ENCODE measurements around the gene DCLK2.

DCLK2 gene

GRCh38 chr4:150155391-150155790, 77.1 kb downstream of the DCLK2 start:
- H3K4me3 ChIP-seq (ENCODE audit: insufficient read depth, low read length, poor library complexity, severe bottlenecking) = no peak overlapping the region
- H3K9ac ChIP-seq (ENCODE audit: low read length) = no peak overlapping the region
- no peak overlapping the region for H3K4me2 ChIP-seq (ENCODE audit: low read depth, low read length, poor library complexity, severe bottlenecking)
- H3K9me2 ChIP-seq (replicated peaks; ENCODE audit: insufficient read depth, low read length) = no peaks in the 10 kb centered on the region
- H3K79me2 ChIP-seq (ENCODE audit: insufficient read depth, low read length) = no peaks in the 10 kb centered on the region
- no peaks in the 10 kb centered on the region for H4K20me1 ChIP-seq (ENCODE audit: low read depth, low read length)
- TF ChIP-seq EZH2phosphoT487 (conservative IDR thresholded peaks at IDR 0.05; ENCODE audit: low read length) (no peak), CTCF (IDR thresholded peaks at IDR 0.05; ENCODE audit: insufficient read depth, low read length, poor library complexity, severe bottlenecking) (no peak)
- H2AFZ ChIP-seq (ENCODE audit: low read depth, low read length, severe bottlenecking) = no peak overlapping the region
- no peaks in the 10 kb centered on the region for H3F3A ChIP-seq (ENCODE audit: insufficient read depth)
- no peaks in the 10 kb centered on the region for H3K36me3 ChIP-seq (ENCODE audit: low read length)
- no peaks in the 10 kb centered on the region for H3K9me3 ChIP-seq (ENCODE audit: insufficient read depth, low read length)
- H3K27ac ChIP-seq (ENCODE audit: low read depth, low read length) = no peak overlapping the region
- H3K27me3 ChIP-seq (ENCODE audit: low read length) = no peaks in the 10 kb centered on the region

- H3K27ac ChIP-seq (ENCODE audit: low read depth, low read length) = no peak overlapping the region
- H3K36me3 ChIP-seq (ENCODE audit: low read length) = no peaks in the 10 kb centered on the region
- no peaks in the 10 kb centered on the region for H3K9me3 ChIP-seq (ENCODE audit: insufficient read depth, low read length)
- no peaks in the 10 kb centered on the region for H4K20me1 ChIP-seq (ENCODE audit: low read depth, low read length)
- no peak for TF ChIP-seq EZH2phosphoT487 (conservative IDR thresholded peaks at IDR 0.05; ENCODE audit: low read length)
- TF ChIP-seq CTCF (IDR thresholded peaks at IDR 0.05; ENCODE audit: insufficient read depth, low read length, poor library complexity, severe bottlenecking) = no peak
- no peak overlapping the region for H3K4me3 ChIP-seq (ENCODE audit: insufficient read depth, low read length, poor library complexity, severe bottlenecking)
- H3K4me2 ChIP-seq (ENCODE audit: low read depth, low read length, poor library complexity, severe bottlenecking) = no peak overlapping the region
- H3K27me3 ChIP-seq (ENCODE audit: low read length) = no peaks in the 10 kb centered on the region
- no peak overlapping the region for H3K9ac ChIP-seq (ENCODE audit: low read length)
- no peaks in the 10 kb centered on the region for H3K9me2 ChIP-seq (replicated peaks; ENCODE audit: insufficient read depth, low read length)
- H3F3A ChIP-seq (ENCODE audit: insufficient read depth) = no peaks in the 10 kb centered on the region
- no peaks in the 10 kb centered on the region for H3K79me2 ChIP-seq (ENCODE audit: insufficient read depth, low read length)
- no peak overlapping the region for H2AFZ ChIP-seq (ENCODE audit: low read depth, low read length, severe bottlenecking)
Measured at GRCh38 chr4:150156543-150156942, 78.3 kb downstream of the DCLK2 start.

- H3K27me3 ChIP-seq (ENCODE audit: low read length) = no peaks in the 10 kb centered on the region
- H3K27ac ChIP-seq (ENCODE audit: low read depth, low read length) = no peak overlapping the region
- H4K20me1 ChIP-seq (ENCODE audit: low read depth, low read length) = no peaks in the 10 kb centered on the region
- no peak overlapping the region for H3K9ac ChIP-seq (ENCODE audit: low read length)
- H3F3A ChIP-seq (ENCODE audit: insufficient read depth) = no peaks in the 10 kb centered on the region
- H3K9me2 ChIP-seq (replicated peaks; ENCODE audit: insufficient read depth, low read length) = no peaks in the 10 kb centered on the region
- TF ChIP-seq CTCF (IDR thresholded peaks at IDR 0.05; ENCODE audit: insufficient read depth, low read length, poor library complexity, severe bottlenecking) (no peak), EZH2phosphoT487 (conservative IDR thresholded peaks at IDR 0.05; ENCODE audit: low read length) (no peak)
- H3K4me3 ChIP-seq (ENCODE audit: insufficient read depth, low read length, poor library complexity, severe bottlenecking) = no peak overlapping the region
- no peaks in the 10 kb centered on the region for H3K36me3 ChIP-seq (ENCODE audit: low read length)
- H3K4me2 ChIP-seq (ENCODE audit: low read depth, low read length, poor library complexity, severe bottlenecking) = no peak overlapping the region
- no peaks in the 10 kb centered on the region for H3K9me3 ChIP-seq (ENCODE audit: insufficient read depth, low read length)
- H2AFZ ChIP-seq (ENCODE audit: low read depth, low read length, severe bottlenecking) = no peak overlapping the region
- H3K79me2 ChIP-seq (ENCODE audit: insufficient read depth, low read length) = no peaks in the 10 kb centered on the region
Measured at GRCh38 chr4:150158041-150158440, 79.8 kb downstream of the DCLK2 start.

Measured in SU-DHL-6 (cell line).